Activated naive CD4-positive, alpha-beta T cell treated with anti-CD3 and anti-CD28 coated beads for 36 hours (primary cell): ENCODE results near the gene HS6ST3. TPM values are rescaled to one million over a fixed set of nuclear protein-coding genes. Genes with fewer than 3 reads are reported as not detected.
"Not testable (repeated sequence)": the region's sequence is repeated elsewhere in the genome, so short reads cannot be mapped to it uniquely, and the experiment has no call there.

ENCODE experiments used
- CTCF ChIA-PET: fragments of 350-600 bp; sonication (Branson Sonifier 250); formaldehyde crosslinking; loops from one replicate; lab custom pipeline; 2021; ENCODE audit warnings: antibody characterized with exemption; lab: Charles Lee
- DNase-seq: peaks from one replicate; pipeline ENCODE4 v3.0.0-alpha.2; 2020
- H3K27ac Mint-ChIP-seq: one replicate; pipeline ENCODE4 v1.8.0; 2021; ENCODE audit warnings: mild to moderate bottlenecking, mixed read lengths
- H3K27me3 Mint-ChIP-seq: one replicate; pipeline ENCODE4 v1.8.0; 2021; ENCODE audit warnings: low read depth, mixed read lengths
- H3K36me3 Mint-ChIP-seq: one replicate; pipeline ENCODE4 v1.8.0; 2021; ENCODE audit warnings: low read depth, mixed read lengths
- H3K4me1 Mint-ChIP-seq: one replicate; pipeline ENCODE4 v1.8.0; 2021; ENCODE audit warnings: low read depth, mixed read lengths
- H3K4me3 Mint-ChIP-seq: one replicate; pipeline ENCODE4 v1.8.0; 2021; ENCODE audit warnings: mild to moderate bottlenecking, moderate library complexity, mixed read lengths
- H3K9me3 Mint-ChIP-seq: one replicate; pipeline ENCODE4 v1.8.0; 2021; ENCODE audit warnings: mixed read lengths
- intact Hi-C: fragments of 100-400 bp; cut with micrococcal nuclease; formaldehyde crosslinking; loops from one replicate; pipeline ENCODE4 v1.15.1; 2023
- total RNA-seq, 2 experiments: library from RNA; stranded (reverse); gene quantifications; one replicate each; pipeline ENCODE4 v1.2.3, GENCODE V29; 2021

Gene HS6ST3
- total RNA-seq, 2 experiments from 2014 or later, result not detected

DNA sequence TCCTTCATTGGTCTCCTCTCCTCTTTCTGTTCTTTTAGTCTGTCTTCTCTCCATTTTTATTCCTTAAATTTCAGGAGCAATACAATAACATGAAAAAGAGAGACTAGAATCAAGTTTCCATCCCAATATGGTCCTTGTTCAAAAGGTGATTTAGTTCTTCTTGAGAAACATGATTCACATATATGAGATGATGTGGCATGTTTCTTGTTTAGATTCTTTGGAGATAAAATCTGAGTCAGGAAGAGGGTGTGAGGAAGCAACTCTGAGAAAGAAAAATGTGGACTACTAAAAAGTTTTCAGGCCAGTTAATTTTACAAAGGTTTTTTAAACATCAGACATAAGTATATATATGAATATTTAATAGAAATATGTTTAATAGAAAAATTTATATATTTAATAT lies 673.0 kb downstream of the HS6ST3 start:
- DNase-seq, result no peak
- Mint-ChIP-seq H3K27ac (no peak overlapping the region), H3K9me3 (no peaks in the 10 kb centered on the region), H3K36me3 (no peaks in the 10 kb centered on the region), H3K4me1 (no peaks in the 10 kb centered on the region), H3K4me3 (no peak overlapping the region), H3K27me3 (no peaks in the 10 kb centered on the region)
- CTCF ChIA-PET, result no interaction called here
- intact Hi-C loops, result no loop called here

DNA sequence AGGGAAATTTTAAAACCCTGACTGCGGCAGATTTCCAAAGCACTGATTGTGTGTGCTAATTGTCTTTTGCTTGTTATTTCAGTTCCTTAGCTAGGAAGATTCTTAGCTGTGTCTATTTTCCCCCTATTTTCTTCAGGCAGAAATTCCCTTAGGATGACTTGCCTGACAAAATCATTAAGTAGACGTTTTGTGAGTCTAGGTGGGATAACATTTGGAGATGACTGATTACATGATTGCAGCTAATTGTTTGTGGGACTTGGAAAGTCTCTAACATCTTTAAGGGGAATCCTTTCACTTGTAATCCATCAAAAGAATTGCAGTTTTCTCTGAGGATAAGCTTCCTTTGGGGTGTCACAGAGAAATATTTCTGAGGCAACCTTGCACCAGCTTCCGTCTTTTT lies 676.4 kb downstream of the HS6ST3 start:
- no peak for DNase-seq
- no peaks in the 10 kb centered on the region for H3K27me3 Mint-ChIP-seq
- CTCF ChIA-PET, result interaction anchor here (0.9 kb wide), 1 partner anchor 10 kb away, joined by 3 read pairs; no protein-coding TSS in a partner anchor
- no peak overlapping the region for H3K27ac Mint-ChIP-seq
- intact Hi-C loops, result no loop called here
- no peaks in the 10 kb centered on the region for H3K36me3 Mint-ChIP-seq
- H3K9me3 Mint-ChIP-seq, result no peaks in the 10 kb centered on the region
- no peak overlapping the region for H3K4me3 Mint-ChIP-seq
- no peaks in the 10 kb centered on the region for H3K4me1 Mint-ChIP-seq

DNA sequence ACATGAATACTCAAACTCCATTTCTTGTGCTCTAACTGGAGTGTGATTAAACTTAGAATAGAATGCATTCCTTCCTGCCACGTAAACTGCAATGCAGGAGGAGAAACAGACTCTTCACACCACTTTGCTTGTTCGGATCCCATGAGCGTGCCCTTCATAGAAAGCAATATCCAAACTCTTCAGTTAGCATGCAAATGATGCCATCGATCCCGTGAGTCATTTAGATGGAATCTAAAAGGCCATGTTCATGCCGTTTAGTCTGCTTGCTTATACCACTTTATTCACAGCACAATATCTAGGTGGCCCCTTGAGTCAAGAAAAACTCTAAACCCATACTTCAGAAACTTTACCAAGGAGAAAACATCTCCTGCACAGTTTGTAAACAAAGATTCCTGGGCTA lies 678.6 kb downstream of the HS6ST3 start:
- H3K9me3 Mint-ChIP-seq, result no peaks in the 10 kb centered on the region
- intact Hi-C loops, result no loop called here
- H3K36me3 Mint-ChIP-seq, result no peaks in the 10 kb centered on the region
- no peak overlapping the region for H3K27ac Mint-ChIP-seq
- CTCF ChIA-PET, result no interaction called here
- H3K4me1 Mint-ChIP-seq, result no peaks in the 10 kb centered on the region
- no peak for DNase-seq
- H3K27me3 Mint-ChIP-seq, result no peaks in the 10 kb centered on the region
- no peak overlapping the region for H3K4me3 Mint-ChIP-seq

DNA sequence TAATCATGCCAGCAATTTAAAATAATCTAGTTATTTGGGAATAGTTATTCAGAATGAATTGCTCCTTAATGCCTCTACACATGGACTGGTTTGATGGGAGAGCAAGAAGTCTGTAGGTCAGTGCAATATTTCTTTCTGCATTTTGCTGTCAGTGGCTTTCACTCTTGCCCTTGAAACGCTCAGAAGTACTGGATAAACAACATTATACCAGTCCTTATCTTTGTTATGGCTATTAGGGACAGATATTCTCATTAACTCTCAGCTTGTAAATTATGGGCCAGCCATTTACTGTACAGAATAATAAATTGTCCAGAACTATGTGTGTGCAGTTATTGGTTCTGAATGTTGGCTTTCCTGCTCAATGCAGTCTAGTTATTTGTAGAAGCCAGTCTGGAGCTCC lies 680.0 kb downstream of the HS6ST3 start:
- intact Hi-C loops, result no loop called here
- Mint-ChIP-seq H3K4me1 (no peaks in the 10 kb centered on the region), H3K27ac (no peak overlapping the region), H3K9me3 (peaks cover 1% of the 10 kb centered on the region), H3K27me3 (no peaks in the 10 kb centered on the region), H3K36me3 (no peaks in the 10 kb centered on the region), H3K4me3 (no peak overlapping the region)
- no peak for DNase-seq
- CTCF ChIA-PET, result no interaction called here

DNA sequence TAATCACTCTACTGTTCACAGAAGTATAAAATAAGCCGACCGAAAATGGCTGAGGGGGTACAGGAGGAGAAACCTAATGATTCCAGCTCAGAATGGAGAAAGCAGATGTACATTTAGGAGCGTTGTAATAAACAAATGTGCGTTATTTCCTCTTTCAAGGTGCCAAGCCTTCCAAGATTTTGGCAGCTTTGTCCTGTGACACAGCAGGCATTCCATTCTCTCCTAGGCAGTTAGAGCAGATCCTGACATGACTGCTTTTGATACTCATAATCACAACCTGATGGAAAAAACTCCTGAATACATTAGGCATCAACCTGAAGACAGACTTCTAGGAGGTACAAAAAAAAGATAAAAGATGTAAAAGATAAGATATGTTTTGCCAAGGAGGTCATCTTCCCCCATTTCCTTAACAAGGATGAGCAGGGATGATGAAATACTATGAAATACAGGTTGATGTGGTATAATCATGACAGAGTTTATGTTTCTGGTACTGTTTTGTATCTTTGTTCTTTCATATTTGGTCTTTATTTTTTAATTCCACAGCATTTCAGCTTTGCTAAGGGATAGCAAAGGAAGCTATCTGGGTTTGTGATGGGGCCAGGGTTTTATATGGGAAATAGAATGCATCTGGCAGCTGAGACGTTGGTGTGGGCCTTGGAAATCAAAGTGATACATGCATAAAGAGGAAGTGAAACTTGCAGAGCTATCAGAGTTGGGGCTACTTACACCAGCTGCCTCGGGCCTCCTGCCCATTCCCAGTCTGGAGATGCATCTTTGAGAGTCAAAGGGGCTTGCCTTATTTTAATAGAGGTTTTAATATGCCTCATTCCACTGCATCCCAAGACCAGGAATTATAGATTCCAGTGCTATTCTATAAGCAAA lies 681.8 kb downstream of the HS6ST3 start:
- H3K4me3 Mint-ChIP-seq, result no peak overlapping the region
- no peak for DNase-seq
- CTCF ChIA-PET, result no interaction called here
- no peaks in the 10 kb centered on the region for H3K27me3 Mint-ChIP-seq
- no peak overlapping the region for H3K27ac Mint-ChIP-seq
- intact Hi-C loops, result no loop called here
- no peaks in the 10 kb centered on the region for H3K4me1 Mint-ChIP-seq
- no peaks in the 10 kb centered on the region for H3K36me3 Mint-ChIP-seq
- peaks cover 9% of the 10 kb centered on the region for H3K9me3 Mint-ChIP-seq

DNA sequence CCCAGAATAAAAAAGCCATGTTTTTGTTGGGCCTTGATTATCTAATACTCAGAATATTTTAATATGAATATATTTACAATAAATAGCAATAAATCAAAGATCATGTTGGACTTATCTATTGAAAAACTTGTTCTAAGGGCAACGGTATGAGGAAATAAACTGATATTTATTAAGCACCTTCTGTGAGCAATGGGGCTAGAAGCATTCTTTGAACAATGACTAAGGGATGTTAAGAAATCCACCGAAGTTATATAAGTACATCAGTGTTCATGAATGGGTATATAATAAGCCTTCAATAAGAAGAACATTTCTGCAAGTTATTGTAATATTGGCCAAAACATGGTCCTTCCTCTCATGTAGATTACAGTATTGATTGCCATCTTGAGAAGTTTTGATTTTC lies 682.5 kb downstream of the HS6ST3 start:
- no peaks in the 10 kb centered on the region for H3K27me3 Mint-ChIP-seq
- CTCF ChIA-PET, result no interaction called here
- intact Hi-C loops, result no loop called here
- H3K9me3 Mint-ChIP-seq, result peaks cover 11% of the 10 kb centered on the region
- H3K4me1 Mint-ChIP-seq, result no peaks in the 10 kb centered on the region
- H3K4me3 Mint-ChIP-seq, result no peak overlapping the region
- no peaks in the 10 kb centered on the region for H3K36me3 Mint-ChIP-seq
- no peak for DNase-seq
- no peak overlapping the region for H3K27ac Mint-ChIP-seq

DNA sequence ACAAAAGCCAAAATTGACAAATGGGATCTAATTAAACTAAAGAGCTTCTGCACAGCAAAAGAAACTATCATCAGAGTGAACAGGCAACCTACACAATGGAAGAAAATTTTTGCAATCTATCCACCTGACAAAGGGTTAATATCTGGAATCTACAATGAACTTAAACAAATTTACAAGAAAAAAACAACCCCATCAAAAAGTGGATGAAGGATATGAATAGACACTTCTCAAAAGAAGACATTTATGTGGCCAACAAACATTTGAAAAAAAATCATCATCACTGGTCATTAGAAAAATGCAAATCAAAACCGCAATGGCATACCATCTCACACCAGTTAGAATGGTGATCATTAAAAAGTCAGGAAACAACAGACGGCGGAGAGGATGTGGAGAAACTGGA lies 688.4 kb downstream of the HS6ST3 start:
- H3K27ac Mint-ChIP-seq, CTCF ChIA-PET, intact Hi-C loops, H3K27me3 Mint-ChIP-seq, H3K4me3 Mint-ChIP-seq, H3K36me3 Mint-ChIP-seq, H3K4me1 Mint-ChIP-seq, DNase-seq: not testable (repeated sequence)
- peaks cover 20% of the 10 kb centered on the region for H3K9me3 Mint-ChIP-seq

DNA sequence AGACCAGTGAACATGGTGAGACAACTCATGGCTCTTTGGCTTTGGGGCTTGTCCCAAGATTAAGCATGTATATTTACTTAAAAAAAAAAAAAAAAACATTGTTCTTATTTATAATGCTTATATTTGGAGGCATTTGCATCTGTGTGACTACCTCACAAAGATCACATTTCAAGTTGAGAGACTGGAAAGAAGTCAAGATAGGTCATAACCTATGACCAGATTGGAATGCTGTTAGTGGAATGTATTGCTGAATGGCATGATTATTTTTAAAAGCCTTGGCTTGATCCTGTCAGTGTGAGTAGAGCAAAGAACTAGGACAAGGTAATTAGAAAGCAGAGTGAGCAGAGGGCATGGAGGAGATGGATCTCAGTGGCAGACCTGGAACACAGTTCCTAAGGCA lies 689.8 kb downstream of the HS6ST3 start:
- DNase-seq, result no peak
- Mint-ChIP-seq H3K27ac (no peak overlapping the region), H3K4me1 (no peaks in the 10 kb centered on the region), H3K4me3 (no peak overlapping the region), H3K27me3 (no peaks in the 10 kb centered on the region), H3K9me3 (peaks cover 19% of the 10 kb centered on the region), H3K36me3 (no peaks in the 10 kb centered on the region)
- intact Hi-C loops, result no loop called here
- CTCF ChIA-PET, result no interaction called here

DNA sequence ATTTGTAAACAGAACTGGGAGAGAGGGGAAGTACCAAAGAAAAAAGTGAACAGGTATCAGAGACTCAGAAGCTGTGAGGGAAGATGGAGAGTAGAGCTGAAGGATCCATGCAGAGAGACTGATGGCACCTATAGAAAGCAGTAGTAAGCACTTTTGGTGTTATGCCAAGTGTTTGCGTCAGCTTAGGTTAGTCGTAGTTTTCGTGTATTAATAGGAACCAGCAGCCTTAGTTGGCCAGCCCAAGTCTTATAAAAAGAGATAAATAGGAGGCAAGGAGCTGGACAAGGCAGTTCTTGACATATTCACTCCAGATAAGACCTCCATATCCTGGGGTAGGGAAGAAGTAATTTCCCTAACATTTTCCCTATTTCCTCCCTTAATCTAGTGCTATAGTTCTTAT lies 690.2 kb downstream of the HS6ST3 start:
- CTCF ChIA-PET, result no interaction called here
- H3K36me3 Mint-ChIP-seq, result no peaks in the 10 kb centered on the region
- intact Hi-C loops, result no loop called here
- H3K27ac Mint-ChIP-seq, result no peak overlapping the region
- no peaks in the 10 kb centered on the region for H3K4me1 Mint-ChIP-seq
- H3K9me3 Mint-ChIP-seq, result peaks cover 19% of the 10 kb centered on the region
- DNase-seq, result no peak
- H3K27me3 Mint-ChIP-seq, result no peaks in the 10 kb centered on the region
- H3K4me3 Mint-ChIP-seq, result no peak overlapping the region

DNA sequence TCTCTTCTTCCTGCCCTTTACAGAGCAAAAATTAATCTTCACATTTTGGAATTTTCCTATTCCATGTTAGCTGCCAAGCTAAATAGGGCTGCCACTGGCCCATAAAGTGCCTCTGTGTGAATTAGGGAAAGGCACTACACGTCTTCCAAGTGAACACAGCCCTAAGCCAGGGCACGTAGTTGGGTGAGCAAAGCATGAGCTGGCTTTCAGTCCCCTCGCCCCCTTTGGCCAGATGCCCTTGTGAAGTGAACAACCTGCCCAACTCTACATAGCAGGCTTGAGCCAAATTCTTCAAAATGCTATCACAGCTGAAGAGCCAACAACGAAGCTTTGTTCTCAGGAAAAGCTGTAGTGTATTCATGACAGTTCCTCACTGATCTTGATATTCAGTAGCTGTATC lies 691.2 kb downstream of the HS6ST3 start:
- CTCF ChIA-PET, result no interaction called here
- H3K36me3 Mint-ChIP-seq, result no peaks in the 10 kb centered on the region
- peaks cover 14% of the 10 kb centered on the region for H3K9me3 Mint-ChIP-seq
- no peak overlapping the region for H3K4me3 Mint-ChIP-seq
- no peaks in the 10 kb centered on the region for H3K4me1 Mint-ChIP-seq
- no peaks in the 10 kb centered on the region for H3K27me3 Mint-ChIP-seq
- DNase-seq, result no peak
- H3K27ac Mint-ChIP-seq, result no peak overlapping the region
- intact Hi-C loops, result no loop called here

DNA sequence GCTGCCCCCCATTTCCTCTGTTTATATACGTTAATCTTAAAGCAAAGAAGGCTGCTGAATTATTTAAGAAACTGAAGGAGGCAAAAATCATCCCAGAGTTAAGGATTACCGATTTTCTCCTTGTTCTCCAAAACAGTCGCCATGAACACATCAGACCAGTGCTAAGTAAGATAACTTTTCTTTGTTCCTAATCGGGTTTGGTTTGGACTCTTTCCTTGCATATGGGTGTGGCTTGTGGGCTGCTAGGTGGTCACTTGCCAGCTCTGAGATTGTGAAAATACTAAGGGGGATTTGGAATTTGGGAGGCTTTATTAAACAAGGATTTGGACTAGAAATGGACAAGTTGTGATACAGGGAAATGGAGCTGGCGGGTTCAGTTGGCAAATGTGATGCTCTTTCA lies 692.3 kb downstream of the HS6ST3 start:
- H3K4me3 Mint-ChIP-seq, result no peak overlapping the region
- peaks cover 14% of the 10 kb centered on the region for H3K9me3 Mint-ChIP-seq
- intact Hi-C loops, result no loop called here
- no peaks in the 10 kb centered on the region for H3K4me1 Mint-ChIP-seq
- no peaks in the 10 kb centered on the region for H3K36me3 Mint-ChIP-seq
- DNase-seq, result no peak
- H3K27ac Mint-ChIP-seq, result no peak overlapping the region
- CTCF ChIA-PET, result no interaction called here
- H3K27me3 Mint-ChIP-seq, result no peaks in the 10 kb centered on the region

DNA sequence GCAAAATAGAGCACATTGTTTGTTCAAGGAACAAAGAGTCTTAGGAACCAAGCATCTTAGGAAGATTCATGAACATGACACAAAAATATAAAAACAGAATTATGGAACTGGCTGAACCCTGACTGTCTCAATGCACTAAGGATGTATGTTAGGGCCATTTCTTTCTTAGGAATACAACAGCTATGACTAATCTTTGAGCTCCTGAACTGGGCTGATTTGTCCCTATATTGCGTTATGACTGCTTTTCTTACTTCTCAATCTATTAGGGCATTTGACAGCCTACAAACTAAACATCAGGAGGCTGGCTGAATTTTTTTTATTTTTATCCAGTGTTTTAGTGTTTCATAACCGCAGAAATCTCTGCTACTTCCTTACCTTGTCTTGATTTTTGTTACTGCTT lies 693.1 kb downstream of the HS6ST3 start:
- Mint-ChIP-seq H3K27ac (no peak overlapping the region), H3K9me3 (peaks cover 12% of the 10 kb centered on the region), H3K27me3 (no peaks in the 10 kb centered on the region), H3K4me1 (no peaks in the 10 kb centered on the region), H3K36me3 (no peaks in the 10 kb centered on the region), H3K4me3 (no peak overlapping the region)
- intact Hi-C loops, result no loop called here
- CTCF ChIA-PET, result no interaction called here
- no peak for DNase-seq

DNA sequence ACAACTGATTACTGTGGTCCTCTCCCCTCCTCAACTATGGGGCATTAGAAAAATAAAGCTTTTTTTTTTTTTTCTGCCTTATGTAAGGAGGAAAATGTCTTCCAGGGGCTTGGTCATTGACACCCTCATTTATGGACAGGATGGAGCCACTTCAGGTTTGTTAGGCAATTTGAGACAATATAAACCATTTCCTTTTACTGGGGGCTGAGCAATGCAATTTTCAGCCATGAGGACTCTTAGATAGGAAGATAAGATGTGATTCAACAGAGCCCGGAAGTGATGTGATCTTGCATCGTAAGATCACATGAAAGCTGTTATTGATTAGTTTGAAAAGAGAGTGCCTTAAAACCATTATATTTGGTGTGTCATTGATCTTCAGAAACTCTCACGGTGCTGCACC lies 693.6 kb downstream of the HS6ST3 start:
- no peak overlapping the region for H3K4me3 Mint-ChIP-seq
- intact Hi-C loops, result no loop called here
- no peaks in the 10 kb centered on the region for H3K36me3 Mint-ChIP-seq
- no peaks in the 10 kb centered on the region for H3K27me3 Mint-ChIP-seq
- peaks cover 10% of the 10 kb centered on the region for H3K9me3 Mint-ChIP-seq
- no peak overlapping the region for H3K27ac Mint-ChIP-seq
- CTCF ChIA-PET, result no interaction called here
- DNase-seq, result no peak
- no peaks in the 10 kb centered on the region for H3K4me1 Mint-ChIP-seq
